ENCODE data around the gene TBC1D12.
"Not testable (repeated sequence)": the region's sequence is repeated elsewhere in the genome, so short reads cannot be mapped to it uniquely, and the experiment has no call there.

TBC1D12 gene

GRCh38 chr10:94366382-94366781 is 36.0 kb upstream of the TBC1D12 start:
- peaks cover under 1% of the 10 kb centered on the region; the same call in 1 of the 2 replicates for H3K36me3 ChIP-seq (ENCODE audit: low read depth)
- H3K27me3 ChIP-seq (ENCODE audit: insufficient read depth, poor library complexity, severe bottlenecking) = no peaks in the 10 kb centered on the region
- H3K9me3 ChIP-seq (ENCODE audit: severe bottlenecking) = no peaks in the 10 kb centered on the region
- TF ChIP-seq CTCF (IDR thresholded peaks at IDR 0.05; ENCODE audit: poor library complexity, severe bottlenecking) = no peak
- no peaks in the 10 kb centered on the region for H3K4me1 ChIP-seq (ENCODE audit: insufficient read depth, poor library complexity, severe bottlenecking)
- ATAC-seq (ENCODE audit: low read depth) (no peak), DNase-seq (ENCODE audit: low spot score) (no peak)
- no peak overlapping the region for H3K27ac ChIP-seq (ENCODE audit: poor library complexity, severe bottlenecking)
- H3K4me3 ChIP-seq (ENCODE audit: severe bottlenecking) = no peak overlapping the region

DNA sequence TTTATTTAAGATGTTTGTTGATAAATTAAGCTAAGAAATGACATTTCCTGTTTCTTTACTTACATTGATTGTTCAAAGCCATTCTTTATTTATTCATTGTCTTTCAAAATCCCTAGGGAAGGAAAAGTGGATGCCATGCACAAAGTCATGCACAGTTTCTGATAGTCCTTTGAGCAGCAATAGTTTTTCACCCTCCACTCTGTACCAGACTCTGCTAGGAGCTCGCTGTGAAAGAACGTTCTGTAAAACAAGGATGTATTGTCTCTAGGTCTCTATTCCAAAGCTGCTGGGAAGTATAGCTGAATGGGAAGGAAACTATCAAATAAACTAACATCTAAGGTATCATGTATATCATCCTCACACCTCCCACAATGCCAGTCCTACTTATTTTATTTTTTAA is 31.8 kb upstream of the TBC1D12 start:
- TF ChIP-seq CTCF (IDR thresholded peaks at IDR 0.05; ENCODE audit: poor library complexity, severe bottlenecking) = no peak
- Histone ChIP-seq H3K4me3 (ENCODE audit: severe bottlenecking) (no peak overlapping the region), H3K36me3 (ENCODE audit: low read depth) (no peaks in the 10 kb centered on the region), H3K9me3 (ENCODE audit: severe bottlenecking) (no peaks in the 10 kb centered on the region), H3K27me3 (ENCODE audit: insufficient read depth, poor library complexity, severe bottlenecking) (no peaks in the 10 kb centered on the region), H3K4me1 (ENCODE audit: insufficient read depth, poor library complexity, severe bottlenecking) (no peaks in the 10 kb centered on the region), H3K27ac (ENCODE audit: poor library complexity, severe bottlenecking) (no peak overlapping the region)
- no peak for DNase-seq (ENCODE audit: low spot score)
- no peak for ATAC-seq (ENCODE audit: low read depth)

GRCh38 chr10:94375374-94375773 is 27.0 kb upstream of the TBC1D12 start:
- ATAC-seq (ENCODE audit: low read depth) (no peak), DNase-seq (ENCODE audit: low spot score) (no peak)
- H3K4me3 ChIP-seq (ENCODE audit: severe bottlenecking) = no peak overlapping the region
- H3K27me3 ChIP-seq (ENCODE audit: insufficient read depth, poor library complexity, severe bottlenecking) = no peaks in the 10 kb centered on the region
- no peaks in the 10 kb centered on the region for H3K36me3 ChIP-seq (ENCODE audit: low read depth)
- no peak for TF ChIP-seq CTCF (IDR thresholded peaks at IDR 0.05; ENCODE audit: poor library complexity, severe bottlenecking)
- no peaks in the 10 kb centered on the region for H3K9me3 ChIP-seq (ENCODE audit: severe bottlenecking)
- H3K27ac ChIP-seq (ENCODE audit: poor library complexity, severe bottlenecking) = no peak overlapping the region
- H3K4me1 ChIP-seq (ENCODE audit: insufficient read depth, poor library complexity, severe bottlenecking) = no peaks in the 10 kb centered on the region

DNA sequence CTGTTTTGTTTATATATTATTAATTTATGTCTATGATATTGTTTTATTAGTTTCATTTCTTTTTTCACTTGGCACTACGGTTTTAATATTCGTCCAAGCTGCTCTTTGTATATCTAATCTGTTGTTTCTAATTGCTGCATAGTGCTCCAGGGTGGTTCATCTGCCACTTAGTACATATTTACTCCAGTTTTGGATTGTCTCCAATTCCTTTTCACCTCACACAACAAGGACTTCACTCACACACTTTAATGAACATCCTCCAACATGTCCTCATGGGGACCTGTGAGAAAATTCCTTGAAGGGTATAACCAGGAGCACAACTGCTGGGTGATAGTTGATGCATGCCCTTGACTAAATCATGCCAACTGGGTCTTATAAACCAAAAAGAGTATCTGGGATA is 25.5 kb upstream of the TBC1D12 start:
- H3K9me3 ChIP-seq (ENCODE audit: severe bottlenecking) = no peaks in the 10 kb centered on the region
- ATAC-seq (ENCODE audit: low read depth) (no peak), DNase-seq (ENCODE audit: low spot score) (no peak)
- H3K4me3 ChIP-seq (ENCODE audit: severe bottlenecking) = no peak overlapping the region
- no peaks in the 10 kb centered on the region for H3K27me3 ChIP-seq (ENCODE audit: insufficient read depth, poor library complexity, severe bottlenecking)
- H3K4me1 ChIP-seq (ENCODE audit: insufficient read depth, poor library complexity, severe bottlenecking) = no peaks in the 10 kb centered on the region
- no peak overlapping the region for H3K27ac ChIP-seq (ENCODE audit: poor library complexity, severe bottlenecking)
- no peak for TF ChIP-seq CTCF (IDR thresholded peaks at IDR 0.05; ENCODE audit: poor library complexity, severe bottlenecking)
- no peaks in the 10 kb centered on the region for H3K36me3 ChIP-seq (ENCODE audit: low read depth)

- Histone ChIP-seq H3K4me1 (ENCODE audit: insufficient read depth, poor library complexity, severe bottlenecking) (no peaks in the 10 kb centered on the region), H3K27ac (ENCODE audit: poor library complexity, severe bottlenecking) (no peak overlapping the region), H3K4me3 (ENCODE audit: severe bottlenecking) (no peak overlapping the region), H3K36me3 (ENCODE audit: low read depth) (no peaks in the 10 kb centered on the region), H3K9me3 (ENCODE audit: severe bottlenecking) (no peaks in the 10 kb centered on the region), H3K27me3 (ENCODE audit: insufficient read depth, poor library complexity, severe bottlenecking) (no peaks in the 10 kb centered on the region)
- DNase-seq (ENCODE audit: low spot score) (no peak), ATAC-seq (ENCODE audit: low read depth) (no peak)
- TF ChIP-seq CTCF (IDR thresholded peaks at IDR 0.05; ENCODE audit: poor library complexity, severe bottlenecking) = no peak
These were observed 18.8 kb upstream of the TBC1D12 start for GRCh38 chr10:94383530-94383929.

DNA sequence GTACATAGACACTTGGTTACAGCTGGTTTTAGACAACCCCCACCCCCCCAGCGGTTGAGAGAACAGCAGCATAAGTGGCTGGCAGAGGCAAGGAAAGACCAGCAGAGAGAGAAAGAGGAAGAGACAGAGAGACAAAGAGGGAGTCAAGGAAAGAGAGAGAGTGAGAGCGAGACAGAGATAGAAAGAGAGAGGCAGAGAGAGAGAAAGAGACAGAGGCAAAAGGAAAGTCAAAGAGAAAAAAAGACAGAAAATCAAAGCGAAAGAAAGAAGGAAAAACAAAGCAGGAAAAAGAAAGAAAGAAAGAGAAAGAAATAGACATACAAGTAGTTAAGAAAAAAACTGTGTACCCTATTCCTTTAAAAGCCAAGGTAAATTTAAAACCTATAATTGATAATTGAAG is 16.6 kb upstream of the TBC1D12 start:
- H3K9me3 ChIP-seq (ENCODE audit: severe bottlenecking); H3K27ac ChIP-seq (ENCODE audit: poor library complexity, severe bottlenecking); DNase-seq (ENCODE audit: low spot score); ATAC-seq (ENCODE audit: low read depth); H3K27me3 ChIP-seq (ENCODE audit: insufficient read depth, poor library complexity, severe bottlenecking); H3K36me3 ChIP-seq (ENCODE audit: low read depth); H3K4me3 ChIP-seq (ENCODE audit: severe bottlenecking); H3K4me1 ChIP-seq (ENCODE audit: insufficient read depth, poor library complexity, severe bottlenecking): not testable (repeated sequence)

DNA sequence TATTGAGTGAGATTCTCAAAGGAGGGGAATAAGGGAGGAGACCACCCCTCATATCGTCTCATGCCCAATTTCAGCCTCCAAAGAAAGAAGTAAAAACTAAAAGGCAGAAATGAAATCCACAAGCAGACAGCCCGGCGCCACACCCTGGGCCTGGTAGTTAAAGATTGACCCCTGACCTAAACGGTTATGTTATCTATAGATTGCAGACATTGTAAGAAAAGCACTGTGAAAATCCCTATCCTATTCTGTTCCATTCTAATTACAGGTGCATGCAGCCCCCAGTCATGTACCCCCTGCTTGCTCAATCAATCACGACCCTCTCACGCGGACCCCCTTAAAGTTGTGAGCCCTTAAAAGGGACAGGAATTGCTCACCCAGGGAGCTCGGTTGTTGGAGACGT is 10.2 kb upstream of the TBC1D12 start:
- not testable (repeated sequence) for H3K36me3 ChIP-seq (ENCODE audit: low read depth); DNase-seq (ENCODE audit: low spot score); H3K4me3 ChIP-seq (ENCODE audit: severe bottlenecking); ATAC-seq (ENCODE audit: low read depth); H3K27me3 ChIP-seq (ENCODE audit: insufficient read depth, poor library complexity, severe bottlenecking); H3K27ac ChIP-seq (ENCODE audit: poor library complexity, severe bottlenecking); H3K4me1 ChIP-seq (ENCODE audit: insufficient read depth, poor library complexity, severe bottlenecking); H3K9me3 ChIP-seq (ENCODE audit: severe bottlenecking)

All from RWPE2 (cell line).